HG02981 (cell line): ENCODE results near the gene GNAZ.
"Not testable (repeated sequence)": the region's sequence is repeated elsewhere in the genome, so short reads cannot be mapped to it uniquely, and the experiment has no call there.

Source experiments
- ATAC-seq: cut with Tn5 transposase; IDR thresholded peaks from one replicate; pipeline ENCODE4 v1.9.1; 2021; ENCODE audit warnings: mild to moderate bottlenecking, moderate library complexity; ENCODE audit not compliant: unreplicated experiment

Gene GNAZ

GRCh38 chr22:23129149-23129548, 58.8 kb downstream of the GNAZ start:
- ATAC-seq = no peak

GRCh38 chr22:23130697-23131096, 60.4 kb downstream of the GNAZ start:
- ATAC-seq = no peak

GRCh38 chr22:23131931-23132330, 61.6 kb downstream of the GNAZ start:
- no peak for ATAC-seq

- no peak for ATAC-seq
Observed at GRCh38 chr22:23132376-23133091, 62.2 kb downstream of the GNAZ start.

- ATAC-seq = no peak
Observed at GRCh38 chr22:23133922-23134321, 63.6 kb downstream of the GNAZ start.

- not testable (repeated sequence) for ATAC-seq
Observed at GRCh38 chr22:23136991-23137390, 66.7 kb downstream of the GNAZ start.

- no peak for ATAC-seq
Observed at GRCh38 chr22:23137468-23137867, 67.1 kb downstream of the GNAZ start.

GRCh38 chr22:23137905-23138561, 67.7 kb downstream of the GNAZ start:
- peak; percentile 44 for ATAC-seq

- ATAC-seq = no peak
Observed at GRCh38 chr22:23138584-23139435, 68.5 kb downstream of the GNAZ start.

GRCh38 chr22:23140385-23140784, 70.1 kb downstream of the GNAZ start:
- ATAC-seq = no peak

- ATAC-seq = no peak
Observed at GRCh38 chr22:23142546-23143105, 72.3 kb downstream of the GNAZ start.

GRCh38 chr22:23143119-23143518, 72.8 kb downstream of the GNAZ start:
- no peak for ATAC-seq

GRCh38 chr22:23144432-23144831, 74.1 kb downstream of the GNAZ start:
- no peak for ATAC-seq

- ATAC-seq = peak; percentile 51
Observed at GRCh38 chr22:23144932-23145877, 74.9 kb downstream of the GNAZ start, which contains the start of gene RAB36. TSS of gene RAB36 (plus strand) at chr22:23145477. CDS start at chr22:23146617, 1,140 bp downstream.

- ATAC-seq = no peak
Observed at GRCh38 chr22:23145878-23146470, 75.7 kb downstream of the GNAZ start.

GRCh38 chr22:23146478-23147205, 76.3 kb downstream of the GNAZ start:
- ATAC-seq = no peak

- ATAC-seq = no peak
Observed at GRCh38 chr22:23147617-23148387, 77.5 kb downstream of the GNAZ start.

GRCh38 chr22:23149743-23150238, 79.5 kb downstream of the GNAZ start:
- ATAC-seq = no peak
